ENCODE results near the gene CD3E.
"Not testable (repeated sequence)": the region's sequence is repeated elsewhere in the genome, so short reads cannot be mapped to it uniquely, and the experiment has no call there.

The CD3E gene

GRCh38 chr11:118290923-118291322 lies 13.6 kb upstream of the CD3E start:
- no peak for DNase-seq (ENCODE audit: low read depth)

GRCh38 chr11:118291477-118292135 lies 12.9 kb upstream of the CD3E start:
- no peak for DNase-seq (ENCODE audit: low read depth)

GRCh38 chr11:118294053-118294452 lies 10.5 kb upstream of the CD3E start:
- no peak for DNase-seq (ENCODE audit: low read depth)

GRCh38 chr11:118295199-118295598 lies 9.3 kb upstream of the CD3E start:
- DNase-seq (ENCODE audit: low read depth) = no peak

- DNase-seq (ENCODE audit: low read depth) = no peak
Observed at GRCh38 chr11:118295815-118296454, 8.6 kb upstream of the CD3E start.

- no peak for DNase-seq (ENCODE audit: low read depth)
Observed at GRCh38 chr11:118301600-118302195, 2.8 kb upstream of the CD3E start.

- DNase-seq (ENCODE audit: low read depth) = no peak
Observed at GRCh38 chr11:118304227-118304567, 333 bp upstream of the CD3E start.

- DNase-seq (ENCODE audit: low read depth) = no peak
Observed at GRCh38 chr11:118305726-118306125, 1.2 kb downstream of the CD3E start.

GRCh38 chr11:118306556-118306955 lies 2.0 kb downstream of the CD3E start:
- DNase-seq (ENCODE audit: low read depth) = no peak

- DNase-seq (ENCODE audit: low read depth) = not testable (repeated sequence)
Observed at GRCh38 chr11:118308995-118309528, 4.5 kb downstream of the CD3E start.

GRCh38 chr11:118310271-118310670 lies 5.7 kb downstream of the CD3E start:
- no peak for DNase-seq (ENCODE audit: low read depth)

- DNase-seq (ENCODE audit: low read depth) = no peak
Observed at GRCh38 chr11:118310781-118311485, 6.4 kb downstream of the CD3E start.

- no peak for DNase-seq (ENCODE audit: low read depth)
Observed at GRCh38 chr11:118311518-118311917, 7.0 kb downstream of the CD3E start.

GRCh38 chr11:118312328-118312727 lies 7.8 kb downstream of the CD3E start:
- no peak for DNase-seq (ENCODE audit: low read depth)

GRCh38 chr11:118313242-118313641 lies 8.7 kb downstream of the CD3E start:
- DNase-seq (ENCODE audit: low read depth) = no peak

- no peak for DNase-seq (ENCODE audit: low read depth)
Observed at GRCh38 chr11:118314988-118315411, 10.5 kb downstream of the CD3E start.

- no peak for DNase-seq (ENCODE audit: low read depth)
Observed at GRCh38 chr11:118318124-118318523, 13.6 kb downstream of the CD3E start.

- no peak for DNase-seq (ENCODE audit: low read depth)
Observed at GRCh38 chr11:118318581-118319336, 14.2 kb downstream of the CD3E start.

GRCh38 chr11:118319337-118319707 lies 14.8 kb downstream of the CD3E start:
- no peak for DNase-seq (ENCODE audit: low read depth)

- no peak for DNase-seq (ENCODE audit: low read depth)
Observed at GRCh38 chr11:118320515-118320914, 16.0 kb downstream of the CD3E start.

GRCh38 chr11:118321386-118322082 lies 17.0 kb downstream of the CD3E start:
- DNase-seq (ENCODE audit: low read depth) = no peak

All from CMK (cell line).